GM23248 (cell line): ENCODE results near the gene ATAD1. TPM values are rescaled to one million over a fixed set of nuclear protein-coding genes. Genes with fewer than 3 reads are reported as not detected.

Source experiments
- DNase-seq: peaks from one replicate; pipeline ENCODE4 v3.0.0-alpha.2; 2015
- H2AFZ ChIP-seq: fragments of 200-600 bp; sonication (generic); 2 replicates; pipeline ENCODE4 v1.6.1; 2016; ENCODE audit warnings: antibody characterized with exemption
- H3F3A ChIP-seq: fragments of 200-600 bp; sonication (generic); 2 replicates; pipeline ENCODE4 v1.6.1; 2016; ENCODE audit warnings: mild to moderate bottlenecking, antibody characterized with exemption, mixed run types; ENCODE audit not compliant: insufficient read depth
- H3K27ac ChIP-seq: fragments of 200-600 bp; sonication (generic); 2 replicates; pipeline ENCODE4 v1.5.1; 2016; ENCODE audit warnings: mild to moderate bottlenecking
- H3K27me3 ChIP-seq: fragments of 200-600 bp; sonication (generic); replicated peaks from 2 replicates; pipeline ENCODE4 v1.6.1; 2016; ENCODE audit warnings: mild to moderate bottlenecking; ENCODE audit not compliant: insufficient read depth
- H3K36me3 ChIP-seq: fragments of 200-600 bp; sonication (generic); 2 replicates; pipeline ENCODE4 v1.6.1; 2016; ENCODE audit warnings: low read depth, mild to moderate bottlenecking
- H3K4me1 ChIP-seq: fragments of 200-600 bp; sonication (generic); 2 replicates; pipeline ENCODE4 v1.6.1; 2016; ENCODE audit warnings: mild to moderate bottlenecking; ENCODE audit not compliant: insufficient read depth
- H3K4me2 ChIP-seq: fragments of 200-600 bp; sonication (generic); one replicate; pipeline ENCODE4 v1.6.1; 2016; ENCODE audit warnings: mild to moderate bottlenecking; ENCODE audit not compliant: unreplicated experiment
- H3K4me3 ChIP-seq: fragments of 200-600 bp; sonication (generic); 2 replicates; pipeline ENCODE4 v1.5.1; 2016; ENCODE audit warnings: mild to moderate bottlenecking
- H3K79me2 ChIP-seq: fragments of 200-600 bp; sonication (generic); 2 replicates; pipeline ENCODE4 v1.6.1; 2016; ENCODE audit warnings: mild to moderate bottlenecking; ENCODE audit not compliant: insufficient read depth
- H3K9ac ChIP-seq: fragments of 200-600 bp; sonication (generic); 2 replicates; pipeline ENCODE4 v1.6.1; 2016; ENCODE audit warnings: mild to moderate bottlenecking
- H3K9me2 ChIP-seq: fragments of 200-600 bp; sonication (generic); 2 replicates; pipeline ENCODE4 v1.6.1; 2016; ENCODE audit warnings: mixed run types, mild to moderate bottlenecking, moderate library complexity; ENCODE audit not compliant: insufficient read depth
- H3K9me3 ChIP-seq: fragments of 200-600 bp; sonication (generic); one replicate; pipeline ENCODE4 v1.6.1; 2017; ENCODE audit warnings: low read depth
- H4K20me1 ChIP-seq: fragments of 200-600 bp; sonication (generic); 2 replicates; pipeline ENCODE4 v1.6.0; 2016; ENCODE audit not compliant: insufficient read depth
- EZH2 ChIP-seq: fragments of 200-600 bp; sonication (generic); IDR thresholded peaks from 2 replicates; pipeline ENCODE4 v1.6.1; 2018; ENCODE audit warnings: antibody characterized with exemption, mild to moderate bottlenecking; ENCODE audit not compliant: insufficient read depth, poor library complexity, severe bottlenecking
- EZH2phosphoT487 ChIP-seq: fragments of 200-600 bp; sonication (generic); IDR thresholded peaks from 2 replicates; pipeline ENCODE4 v1.6.1; 2018; ENCODE audit warnings: antibody characterized with exemption, moderate library complexity, mild to moderate bottlenecking, low read depth; ENCODE audit not compliant: insufficient read depth
- WGBS, 2 experiments: methylation state at CpG; one replicate each; pipeline ENCODE4 v1.1.6; 2015 to 2017; ENCODE audit warnings: low lambda C conversion rate in 2 of 2, low coverage in 1 of 2; ENCODE audit errors: missing lambda C conversion rate in 2 of 2; 5-methylcytosine and 5-hydroxymethylcytosine counted together
- in situ Hi-C: fragments of 300-500 bp; cut with MboI; formaldehyde crosslinking; loops from 2 replicates; pipeline ENCODE4 v1.15.0; 2020
- polyA plus RNA-seq: library from polyadenylated mRNA; unstranded; fragments of >200 nt; fragmentation: Nextera tagmentation; extraction: Ambion mirVana; gene quantifications from 2 replicates; pipeline ENCODE4 v1.2.1, GENCODE V29; 2016
- total RNA-seq: library from RNA; depleted of rRNA; stranded (reverse); fragments of >200 nt; shearing (Covaris generic); gene quantifications from 2 replicates; pipeline ENCODE4 v1.2.3, GENCODE V29; 2014

The ATAD1 gene
- total and polyA plus RNA-seq, 2 experiments from 2014 or later = 52.4 to 66.8 TPM

- Histone ChIP-seq H3K79me2 (no peaks in the 10 kb centered on the region), H3K4me1 (peaks cover 10% of the 10 kb centered on the region), H3K27me3 (no peaks in the 10 kb centered on the region), H3K36me3 (peaks cover 24% of the 10 kb centered on the region; the same call in 1 of the 2 replicates), H3K9me2 (no peaks in the 10 kb centered on the region), H2AFZ (no peak overlapping the region), H3K27ac (no peak overlapping the region), H4K20me1 (no peaks in the 10 kb centered on the region), H3F3A (peaks cover 14% of the 10 kb centered on the region), H3K9me3 (no peaks in the 10 kb centered on the region), H3K9ac (no peak overlapping the region), H3K4me3 (no peak overlapping the region), H3K4me2 (no peak overlapping the region)
- no peak for TF ChIP-seq EZH2phosphoT487
- TF ChIP-seq EZH2 = no peak
- DNase-seq = no peak
- in situ Hi-C loops = no loop called here
- WGBS, 2 experiments = 94 to 95% methylated on average over 5 of the region's 5 CpGs
These were observed 54.8 kb downstream of the ATAD1 start for GRCh38 chr10:87763086-87763861.

DNA sequence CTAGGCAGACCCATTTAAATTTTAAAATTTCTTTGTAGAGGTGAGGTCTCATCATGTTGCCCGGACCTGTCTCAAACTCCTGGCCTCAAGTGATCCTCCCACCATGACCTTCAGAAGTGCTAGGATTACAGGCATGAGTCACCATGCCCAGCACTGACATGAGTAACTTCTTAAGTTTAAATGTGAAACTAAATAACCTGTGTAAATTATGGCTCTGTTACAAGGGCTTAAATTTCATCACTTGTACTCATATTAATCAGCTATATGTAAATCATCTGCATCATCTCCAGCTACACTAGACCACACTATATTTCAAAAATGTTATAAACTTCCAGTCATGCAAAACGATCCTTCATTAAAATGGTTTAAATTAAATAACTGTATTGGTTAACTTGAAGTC is 56.1 kb downstream of the ATAD1 start:
- Histone ChIP-seq H4K20me1 (no peaks in the 10 kb centered on the region), H3K36me3 (peaks cover 18% of the 10 kb centered on the region), H3K9ac (no peak overlapping the region), H3K27me3 (no peaks in the 10 kb centered on the region), H3K4me3 (no peak overlapping the region), H3K4me1 (peaks cover 10% of the 10 kb centered on the region; the same call in 1 of the 2 replicates), H3K9me3 (no peaks in the 10 kb centered on the region), H3K4me2 (no peak overlapping the region), H2AFZ (no peak overlapping the region), H3F3A (peaks cover 14% of the 10 kb centered on the region), H3K9me2 (no peaks in the 10 kb centered on the region), H3K79me2 (no peaks in the 10 kb centered on the region), H3K27ac (no peak overlapping the region)
- 64 to 72% methylated on average over 2 of the region's 2 CpGs for WGBS, 2 experiments
- TF ChIP-seq EZH2phosphoT487 (no peak), EZH2 (no peak)
- DNase-seq = peak; percentile 71
- in situ Hi-C loops = no loop called here

DNA sequence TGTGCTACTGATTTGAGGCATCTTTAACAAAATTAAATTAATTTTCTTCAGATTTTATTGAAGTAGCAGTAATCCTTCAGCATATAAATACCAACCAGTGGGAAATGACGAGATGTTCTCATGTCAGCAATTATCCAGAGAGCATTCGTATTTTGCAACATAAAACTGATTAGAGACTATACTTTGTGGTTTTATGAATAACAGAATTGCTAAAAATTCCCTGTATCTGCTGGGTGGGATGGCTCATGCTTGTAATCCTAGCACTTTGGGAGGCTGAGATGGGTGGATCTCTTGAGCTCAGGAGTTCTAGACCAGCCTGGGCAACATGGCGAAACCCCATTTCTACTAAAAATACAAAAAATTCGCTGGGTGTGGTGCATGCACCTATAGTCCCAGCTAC is 56.9 kb downstream of the ATAD1 start:
- TF ChIP-seq EZH2phosphoT487 = no peak
- no peak for TF ChIP-seq EZH2
- Histone ChIP-seq H3K9me2 (no peaks in the 10 kb centered on the region), H3K79me2 (no peaks in the 10 kb centered on the region), H3K27ac (no peak overlapping the region), H3K9ac (no peak overlapping the region), H3K27me3 (no peaks in the 10 kb centered on the region), H2AFZ (no peak overlapping the region), H3K4me3 (no peak overlapping the region), H4K20me1 (no peaks in the 10 kb centered on the region), H3K4me1 (peaks cover 10% of the 10 kb centered on the region; the same call in 1 of the 2 replicates), H3F3A (peaks cover 14% of the 10 kb centered on the region), H3K4me2 (no peak overlapping the region), H3K36me3 (peaks cover 22% of the 10 kb centered on the region), H3K9me3 (no peaks in the 10 kb centered on the region)
- in situ Hi-C loops = no loop called here
- DNase-seq = no peak
- 95 to 96% methylated on average over 4 of the region's 4 CpGs for WGBS, 2 experiments

DNA sequence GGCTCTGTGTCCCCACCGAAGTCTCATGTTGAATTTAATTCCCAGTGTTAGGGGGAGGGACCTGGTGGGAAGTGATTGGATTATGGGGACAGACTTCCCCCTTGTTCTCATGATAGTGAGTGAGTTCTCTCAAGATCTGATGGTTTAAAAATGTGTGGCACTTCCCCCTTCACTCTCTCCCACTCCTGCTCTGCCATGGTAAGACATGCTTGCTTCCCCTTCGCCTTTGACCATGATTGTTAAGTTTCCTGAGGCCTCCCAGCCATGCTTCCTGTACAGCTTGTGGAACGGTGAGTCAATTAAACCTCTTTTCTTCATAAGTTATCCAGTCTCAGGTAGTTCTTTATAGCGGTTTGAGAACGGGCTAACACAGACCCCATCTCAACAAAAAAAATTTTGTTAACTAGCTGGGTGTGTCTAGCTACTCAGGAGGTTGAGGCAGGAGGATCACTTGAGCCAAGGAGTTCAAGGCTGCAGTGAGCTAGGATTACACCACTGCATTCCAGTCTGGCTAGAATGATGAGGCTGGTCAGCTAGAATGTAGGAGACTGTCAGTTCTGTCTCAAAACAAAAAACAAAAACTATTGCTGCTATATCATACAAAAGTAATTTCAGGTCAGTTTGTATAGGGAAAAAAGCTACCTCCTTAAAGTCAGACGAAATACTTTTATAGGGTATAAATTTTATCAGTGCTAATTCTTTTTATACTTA is 57.7 kb downstream of the ATAD1 start:
- Histone ChIP-seq H3K4me1 (peaks cover 10% of the 10 kb centered on the region; the same call in 1 of the 2 replicates), H3K79me2 (no peaks in the 10 kb centered on the region), H4K20me1 (no peaks in the 10 kb centered on the region), H3F3A (peaks cover 14% of the 10 kb centered on the region), H2AFZ (no peak overlapping the region), H3K27me3 (no peaks in the 10 kb centered on the region), H3K4me2 (no peak overlapping the region), H3K4me3 (no peak overlapping the region), H3K9me2 (no peaks in the 10 kb centered on the region), H3K9ac (no peak overlapping the region), H3K36me3 (peaks cover 24% of the 10 kb centered on the region), H3K9me3 (no peaks in the 10 kb centered on the region), H3K27ac (no peak overlapping the region)
- in situ Hi-C loops = no loop called here
- DNase-seq = no peak
- WGBS, 2 experiments = 89 to 92% methylated on average over 6 of the region's 6 CpGs
- TF ChIP-seq EZH2 (no peak), EZH2phosphoT487 (no peak)
